Large intestine (tissue), 3 donors: ENCODE data around the gene SPSB1. TPM values are rescaled to one million over a fixed set of nuclear protein-coding genes. Genes with fewer than 3 reads are reported as not detected.

Experiments
- DNase-seq, 2 donors: peaks; one replicate each; pipeline versions ENCODE4 v3.0.0 to v3.0.0-alpha.2; 2013
- H3K27ac ChIP-seq: one replicate; pipeline ENCODE4 v1.5.1; 2013; ENCODE audit warnings: low read length
- H3K27me3 ChIP-seq: 2 replicates; pipeline ENCODE4 v1.6.1; 2013; ENCODE audit warnings: low read length; ENCODE audit not compliant: control insufficient read depth, insufficient read depth
- H3K36me3 ChIP-seq: 2 replicates; pipeline ENCODE4 v1.6.1; 2013; ENCODE audit warnings: low read length; ENCODE audit not compliant: control insufficient read depth, insufficient read depth
- H3K4me1 ChIP-seq: one replicate; pipeline ENCODE4 v1.6.1; 2013; ENCODE audit warnings: low read length; ENCODE audit not compliant: control insufficient read depth, insufficient read depth
- H3K4me3 ChIP-seq: one replicate; pipeline ENCODE4 v1.5.1; 2013; ENCODE audit warnings: low read length
- H3K9me3 ChIP-seq: one replicate; pipeline ENCODE4 v1.6.1; 2013; ENCODE audit warnings: mild to moderate bottlenecking, low read depth, low read length, moderate library complexity; ENCODE audit not compliant: control insufficient read depth
- WGBS: methylation state at CpG from one replicate; pipeline ENCODE4 v1.1.5; 2013; ENCODE audit warnings: low lambda C conversion rate; ENCODE audit not compliant: insufficient coverage; 5-methylcytosine and 5-hydroxymethylcytosine counted together
- polyA plus RNA-seq: library from polyadenylated mRNA; unstranded; fragments of 120-200 nt; gene quantifications from one replicate; pipeline ENCODE4 v1.2.1, GENCODE V29; 2013

SPSB1 gene
- polyA plus RNA-seq, 1 donor: 23.7 TPM

- DNase-seq: no peak
These were observed 2.8 kb upstream of the SPSB1 start for GRCh38 chr1:9289711-9290485.

GRCh38 chr1:9291914-9292360 lies 757 bp upstream of the SPSB1 start:
- Histone ChIP-seq H3K4me1 (peaks cover 30% of the 10 kb centered on the region), H3K4me3 (peak overlapping the region; percentile 60), H3K9me3 (peaks cover 15% of the 10 kb centered on the region), H3K27ac (peak overlapping the region; percentile 78), H3K36me3 (peaks cover 2% of the 10 kb centered on the region), H3K27me3 (no peaks in the 10 kb centered on the region)
- no CpG with 5 or more reads among the region's 13 CpGs for WGBS
- peak; percentile 62 to 81 for DNase-seq

More at GRCh38 chr1:9289711-9290485, 2.8 kb upstream of the SPSB1 start:
- H3K9me3 ChIP-seq: peaks cover 17% of the 10 kb centered on the region
- peaks cover 10% of the 10 kb centered on the region for H3K4me1 ChIP-seq
- WGBS: no CpG with 5 or more reads among the region's 5 CpGs
- H3K36me3 ChIP-seq: no peaks in the 10 kb centered on the region
- H3K27ac ChIP-seq: no peak overlapping the region
- H3K27me3 ChIP-seq: no peaks in the 10 kb centered on the region
- no peak overlapping the region for H3K4me3 ChIP-seq

- Histone ChIP-seq H3K4me1 (peaks cover 40% of the 10 kb centered on the region), H3K27me3 (no peaks in the 10 kb centered on the region), H3K36me3 (peaks cover 2% of the 10 kb centered on the region), H3K4me3 (peak overlapping the region; percentile 95), H3K9me3 (peaks cover 10% of the 10 kb centered on the region), H3K27ac (peak overlapping the region; percentile 79)
- no CpG with 5 or more reads among the region's 43 CpGs for WGBS
- DNase-seq: no peak
These were observed 493 bp downstream of the SPSB1 start for GRCh38 chr1:9293241-9293532.

GRCh38 chr1:9293533-9294404 lies 1.1 kb downstream of the SPSB1 start:
- peak overlapping the region; percentile 95 for H3K4me3 ChIP-seq
- H3K27ac ChIP-seq: peak overlapping the region; percentile 79
- H3K9me3 ChIP-seq: peaks cover 5% of the 10 kb centered on the region
- peaks cover 44% of the 10 kb centered on the region for H3K4me1 ChIP-seq
- no peaks in the 10 kb centered on the region for H3K27me3 ChIP-seq
- no CpG with 5 or more reads among the region's 41 CpGs for WGBS
- peaks cover 2% of the 10 kb centered on the region for H3K36me3 ChIP-seq
- peak in 1 of 2 donors; percentile 81 for DNase-seq

- H3K27ac ChIP-seq: peak overlapping the region; percentile 79
- no peak for DNase-seq
- WGBS: no CpG with 5 or more reads among the region's 6 CpGs
- peaks cover 2% of the 10 kb centered on the region for H3K36me3 ChIP-seq
- peak overlapping the region; percentile 95 for H3K4me3 ChIP-seq
- H3K27me3 ChIP-seq: no peaks in the 10 kb centered on the region
- H3K4me1 ChIP-seq: peaks cover 44% of the 10 kb centered on the region
- no peaks in the 10 kb centered on the region for H3K9me3 ChIP-seq
These were observed 1.7 kb downstream of the SPSB1 start for GRCh38 chr1:9294405-9294773.

- Histone ChIP-seq H3K4me1 (peaks cover 49% of the 10 kb centered on the region), H3K27ac (peak overlapping the region; percentile 79), H3K27me3 (no peaks in the 10 kb centered on the region), H3K9me3 (no peaks in the 10 kb centered on the region), H3K4me3 (peak overlapping the region; percentile 95), H3K36me3 (peaks cover 2% of the 10 kb centered on the region)
- no CpG with 5 or more reads among the region's 10 CpGs for WGBS
- DNase-seq: peak in 1 of 2 donors; percentile 81
These were observed 2.4 kb downstream of the SPSB1 start for GRCh38 chr1:9294910-9295636.

GRCh38 chr1:9295884-9296283 lies 3.2 kb downstream of the SPSB1 start:
- WGBS: no CpG with 5 or more reads among the region's 9 CpGs
- peak in 1 of 2 donors; percentile 57 for DNase-seq
- Histone ChIP-seq H3K27ac (peak overlapping the region; percentile 79), H3K36me3 (peaks cover 4% of the 10 kb centered on the region), H3K27me3 (no peaks in the 10 kb centered on the region), H3K9me3 (no peaks in the 10 kb centered on the region), H3K4me3 (peak overlapping the region; percentile 95), H3K4me1 (peaks cover 56% of the 10 kb centered on the region)

- Histone ChIP-seq H3K36me3 (peaks cover 5% of the 10 kb centered on the region), H3K9me3 (no peaks in the 10 kb centered on the region), H3K27ac (peak overlapping the region; percentile 35), H3K27me3 (no peaks in the 10 kb centered on the region), H3K4me1 (peaks cover 58% of the 10 kb centered on the region), H3K4me3 (no peak overlapping the region)
- no peak for DNase-seq
- 100% methylated on average over 3 of the region's 6 CpGs for WGBS
These were observed 4.2 kb downstream of the SPSB1 start for GRCh38 chr1:9296850-9297249.

GRCh38 chr1:9297831-9298230 lies 5.1 kb downstream of the SPSB1 start:
- no peak for DNase-seq
- H3K36me3 ChIP-seq: peaks cover 5% of the 10 kb centered on the region
- H3K9me3 ChIP-seq: no peaks in the 10 kb centered on the region
- WGBS: 0% methylated on average over 1 of the region's 9 CpGs
- peaks cover 66% of the 10 kb centered on the region for H3K4me1 ChIP-seq
- no peak overlapping the region for H3K27ac ChIP-seq
- no peak overlapping the region for H3K4me3 ChIP-seq
- H3K27me3 ChIP-seq: no peaks in the 10 kb centered on the region

- Histone ChIP-seq H3K9me3 (no peaks in the 10 kb centered on the region), H3K27me3 (no peaks in the 10 kb centered on the region), H3K4me3 (no peak overlapping the region), H3K4me1 (peaks cover 70% of the 10 kb centered on the region), H3K27ac (peak overlapping the region; percentile 25), H3K36me3 (peaks cover 5% of the 10 kb centered on the region)
- DNase-seq: no peak
- WGBS: no CpG with 5 or more reads among the region's 3 CpGs
These were observed 5.6 kb downstream of the SPSB1 start for GRCh38 chr1:9298282-9298681.
